Measurements from ENCODE around the gene INO80B. TPM values are rescaled to one million over a fixed set of nuclear protein-coding genes. Genes with fewer than 3 reads are reported as not detected.

The INO80B gene
- total RNA-seq, 2 experiments from 2014 or later, result 29.2 to 44.5 TPM

GRCh38 chr2:74417763-74418162, 37.1 kb upstream of the INO80B start:
- Histone ChIP-seq H3K79me2 (ENCODE audit: insufficient read depth, low read depth, low read length) (peaks cover 4% of the 10 kb centered on the region; the same call in 1 of the 2 replicates), H4K20me1 (ENCODE audit: insufficient read depth, low read length) (no peaks in the 10 kb centered on the region), H3K4me1 (ENCODE audit: insufficient read depth, low read length, poor library complexity, severe bottlenecking) (peaks cover 50% of the 10 kb centered on the region), H3K36me3 (ENCODE audit: insufficient read depth, low read length) (no peaks in the 10 kb centered on the region), H3K4me2 (ENCODE audit: low read length) (no peak overlapping the region), H2AFZ (ENCODE audit: low read length) (no peak overlapping the region), H3K27ac (ENCODE audit: low read depth, low read length, poor library complexity, severe bottlenecking) (no peak overlapping the region), H3K9me3 (ENCODE audit: low read length) (no peaks in the 10 kb centered on the region), H3K9me2 (ENCODE audit: insufficient read depth, low read length) (no peaks in the 10 kb centered on the region), H3K4me3 (ENCODE audit: low read depth, low read length, poor library complexity, severe bottlenecking) (no peak overlapping the region)
- TF ChIP-seq EZH2phosphoT487 (IDR thresholded peaks at IDR 0.05; ENCODE audit: borderline replicate concordance, low read depth, low read length), result no peak
- no peak for TF ChIP-seq CTCF (conservative IDR thresholded peaks at IDR 0.05; ENCODE audit: low read length)
- no peak for DNase-seq (ENCODE audit: low spot score)
- POLR2A ChIA-PET, result no interaction called here
- intact Hi-C loops (cut with micrococcal nuclease; ENCODE audit: unreplicated experiment), result no loop called here
- CTCF ChIA-PET (ENCODE audit: unreplicated experiment), result no interaction called here
- BruUV-seq (replicated peaks), result no TSS peak

GRCh38 chr2:74418312-74418711, 36.6 kb upstream of the INO80B start:
- H3K9me3 ChIP-seq (ENCODE audit: low read length), result no peaks in the 10 kb centered on the region
- no peaks in the 10 kb centered on the region for H4K20me1 ChIP-seq (ENCODE audit: insufficient read depth, low read length)
- H2AFZ ChIP-seq (ENCODE audit: low read length), result no peak overlapping the region
- no peak overlapping the region for H3K4me2 ChIP-seq (ENCODE audit: low read length)
- no peak overlapping the region for H3K27ac ChIP-seq (ENCODE audit: low read depth, low read length, poor library complexity, severe bottlenecking)
- H3K4me1 ChIP-seq (ENCODE audit: insufficient read depth, low read length, poor library complexity, severe bottlenecking), result peaks cover 46% of the 10 kb centered on the region
- intact Hi-C loops (cut with micrococcal nuclease; ENCODE audit: unreplicated experiment), result no loop called here
- CTCF ChIA-PET (ENCODE audit: unreplicated experiment), result no interaction called here
- POLR2A ChIA-PET, result interaction anchor here (0.6 to 1.4 kb wide), 3 partner anchors 27 to 338 kb away, joined by 3 to 4 read pairs (median 3); no protein-coding TSS in a partner anchor
- BruUV-seq (replicated peaks), result no TSS peak
- H3K36me3 ChIP-seq (ENCODE audit: insufficient read depth, low read length), result no peaks in the 10 kb centered on the region
- TF ChIP-seq CTCF (conservative IDR thresholded peaks at IDR 0.05; ENCODE audit: low read length), result no peak
- no peak for TF ChIP-seq EZH2phosphoT487 (IDR thresholded peaks at IDR 0.05; ENCODE audit: borderline replicate concordance, low read depth, low read length)
- H3K79me2 ChIP-seq (ENCODE audit: insufficient read depth, low read depth, low read length), result peaks cover 4% of the 10 kb centered on the region; the same call in 1 of the 2 replicates
- no peaks in the 10 kb centered on the region for H3K9me2 ChIP-seq (ENCODE audit: insufficient read depth, low read length)
- H3K4me3 ChIP-seq (ENCODE audit: low read depth, low read length, poor library complexity, severe bottlenecking), result no peak overlapping the region
- DNase-seq (ENCODE audit: low spot score), result no peak

GRCh38 chr2:74419345-74419744, 35.5 kb upstream of the INO80B start:
- BruUV-seq (replicated peaks), result no TSS peak
- H3K4me3 ChIP-seq (ENCODE audit: low read depth, low read length, poor library complexity, severe bottlenecking), result peak overlapping the region; percentile 82

More at GRCh38 chr2:74419345-74419744, 35.5 kb upstream of the INO80B start:
- TF ChIP-seq CTCF (conservative IDR thresholded peaks at IDR 0.05; ENCODE audit: low read length), result no peak
- no peak for TF ChIP-seq EZH2phosphoT487 (IDR thresholded peaks at IDR 0.05; ENCODE audit: borderline replicate concordance, low read depth, low read length)
- Histone ChIP-seq H4K20me1 (ENCODE audit: insufficient read depth, low read length) (no peaks in the 10 kb centered on the region), H3K79me2 (ENCODE audit: insufficient read depth, low read depth, low read length) (peaks cover 4% of the 10 kb centered on the region; the same call in 1 of the 2 replicates), H3K4me2 (ENCODE audit: low read length) (peak overlapping the region; percentile 84), H3K9me3 (ENCODE audit: low read length) (no peaks in the 10 kb centered on the region), H3K4me1 (ENCODE audit: insufficient read depth, low read length, poor library complexity, severe bottlenecking) (peaks cover 36% of the 10 kb centered on the region), H3K9me2 (ENCODE audit: insufficient read depth, low read length) (no peaks in the 10 kb centered on the region), H3K36me3 (ENCODE audit: insufficient read depth, low read length) (no peaks in the 10 kb centered on the region), H2AFZ (ENCODE audit: low read length) (peak overlapping the region; percentile 41; the same call in 1 of the 2 replicates), H3K27ac (ENCODE audit: low read depth, low read length, poor library complexity, severe bottlenecking) (peak overlapping the region; percentile 88)
- POLR2A ChIA-PET, result interaction anchor here (0.7 to 1.4 kb wide), 4 partner anchors 28 to 394 kb away, joined by 3 to 4 read pairs (median 4); partner anchors contain the start of gene WBP1
- intact Hi-C loops (cut with micrococcal nuclease; ENCODE audit: unreplicated experiment), result no loop called here
- DNase-seq (ENCODE audit: low spot score), result peak; percentile 28
- CTCF ChIA-PET (ENCODE audit: unreplicated experiment), result no interaction called here

Data from OCI-LY7 (cell line).